HG03103 (cell line): Measurements from ENCODE around the gene TAAR6.
A peak's percentile ranks its signal among the peaks of the same experiment; 100 is the strongest.
"Not testable (repeated sequence)": the region's sequence is repeated elsewhere in the genome, so short reads cannot be mapped to it uniquely, and the experiment has no call there.

Experiments used
- ATAC-seq: cut with Tn5 transposase; IDR thresholded peaks from one replicate; pipeline ENCODE4 v1.9.1; 2021; ENCODE audit warnings: low read depth; ENCODE audit not compliant: unreplicated experiment

TAAR6 gene, protein sequence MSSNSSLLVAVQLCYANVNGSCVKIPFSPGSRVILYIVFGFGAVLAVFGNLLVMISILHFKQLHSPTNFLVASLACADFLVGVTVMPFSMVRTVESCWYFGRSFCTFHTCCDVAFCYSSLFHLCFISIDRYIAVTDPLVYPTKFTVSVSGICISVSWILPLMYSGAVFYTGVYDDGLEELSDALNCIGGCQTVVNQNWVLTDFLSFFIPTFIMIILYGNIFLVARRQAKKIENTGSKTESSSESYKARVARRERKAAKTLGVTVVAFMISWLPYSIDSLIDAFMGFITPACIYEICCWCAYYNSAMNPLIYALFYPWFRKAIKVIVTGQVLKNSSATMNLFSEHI

GRCh38 chr6:132570221-132570777 lies at the start of gene TAAR6:
Gene TAAR6 (plus strand): TSS chr6:132570322. CDS start chr6:132570322, 0 bp downstream.
- ATAC-seq = no peak

GRCh38 chr6:132520953-132521352 lies 49.2 kb upstream of the TAAR6 start:
- ATAC-seq = no peak

GRCh38 chr6:132524646-132525045 lies 45.5 kb upstream of the TAAR6 start:
- ATAC-seq = no peak

DNA sequence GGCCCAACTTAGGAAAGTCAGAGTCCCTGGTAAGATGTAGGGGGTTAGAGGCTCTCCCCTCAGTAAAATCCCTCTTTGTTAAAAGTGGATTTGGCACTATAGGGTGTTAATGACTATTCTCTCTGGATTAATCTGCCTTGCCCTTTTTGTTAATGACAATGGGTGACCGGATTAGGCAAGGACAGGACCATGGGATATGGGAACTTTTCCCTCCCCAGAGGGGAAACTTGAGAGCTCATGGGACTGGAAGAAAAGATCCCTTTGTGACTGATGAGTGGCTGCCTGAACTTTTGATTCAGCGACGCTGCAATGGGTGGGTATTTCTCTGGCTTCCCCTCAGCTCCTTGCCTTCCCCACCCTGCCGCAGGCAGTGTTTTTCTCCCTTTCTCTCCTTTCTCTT lies 44.3 kb upstream of the TAAR6 start:
- no peak for ATAC-seq

GRCh38 chr6:132526461-132526860 lies 43.7 kb upstream of the TAAR6 start:
- ATAC-seq = no peak

- no peak for ATAC-seq
Observed at GRCh38 chr6:132527791-132528190, 42.3 kb upstream of the TAAR6 start.

DNA sequence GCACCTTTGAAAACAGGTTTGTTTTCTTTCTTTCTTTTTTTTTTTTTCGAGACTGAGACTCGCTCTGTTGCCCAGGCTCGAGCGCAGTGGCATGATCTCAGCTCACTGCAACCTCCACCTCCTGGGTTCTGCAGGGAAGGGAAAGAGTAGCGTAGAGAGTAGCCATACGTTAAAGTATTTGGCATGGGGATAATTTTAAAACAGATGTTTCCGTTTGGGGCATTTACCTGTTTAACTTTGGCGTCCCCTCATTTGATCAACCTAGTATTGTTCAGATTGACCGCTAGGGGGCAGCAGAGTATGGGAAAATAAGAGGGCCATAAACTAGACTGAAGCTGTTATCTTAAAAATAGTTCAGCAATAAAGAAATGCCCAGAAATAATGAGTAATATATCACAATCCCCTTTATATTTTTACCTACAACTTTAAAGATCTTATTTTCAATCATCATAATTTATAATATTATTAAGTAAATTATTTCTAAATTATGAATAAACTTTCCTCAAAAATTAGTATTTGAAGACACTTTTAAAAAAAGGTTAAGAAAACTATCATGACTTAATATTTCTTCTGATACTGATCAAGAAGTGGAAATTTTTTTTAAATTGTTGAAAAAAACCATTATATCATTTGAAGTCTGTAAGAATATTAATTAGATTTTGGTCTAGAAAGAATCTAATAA lies 39.7 kb upstream of the TAAR6 start:
- ATAC-seq = peak; percentile 92

DNA sequence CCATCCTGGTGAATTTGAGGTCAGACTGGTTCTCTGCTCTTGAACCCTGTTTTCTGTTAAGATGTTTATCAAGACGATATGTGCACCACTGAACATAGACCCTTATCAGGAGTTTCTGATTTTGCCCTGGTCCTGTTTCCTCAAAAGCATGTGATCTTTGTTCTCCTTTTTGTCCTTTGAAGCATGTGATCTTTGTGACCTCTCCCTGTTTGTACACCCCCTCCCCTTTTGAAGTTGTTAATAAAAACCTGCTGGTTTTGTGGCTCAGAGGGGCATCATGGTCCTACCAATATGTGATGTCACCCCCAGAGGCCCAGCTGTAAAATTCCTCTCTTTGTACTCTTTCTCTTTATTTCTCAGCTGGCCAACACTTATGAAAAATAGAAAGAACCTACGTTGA lies 35.6 kb upstream of the TAAR6 start:
- not testable (repeated sequence) for ATAC-seq

- no peak for ATAC-seq
Observed at GRCh38 chr6:132537145-132537544, 33.0 kb upstream of the TAAR6 start.

- ATAC-seq = no peak
Observed at GRCh38 chr6:132537977-132538376, 32.1 kb upstream of the TAAR6 start, which contains the start of gene TAAR9. Gene TAAR9 (plus strand): TSS chr6:132538277. CDS start chr6:132538290, 13 bp downstream.

DNA sequence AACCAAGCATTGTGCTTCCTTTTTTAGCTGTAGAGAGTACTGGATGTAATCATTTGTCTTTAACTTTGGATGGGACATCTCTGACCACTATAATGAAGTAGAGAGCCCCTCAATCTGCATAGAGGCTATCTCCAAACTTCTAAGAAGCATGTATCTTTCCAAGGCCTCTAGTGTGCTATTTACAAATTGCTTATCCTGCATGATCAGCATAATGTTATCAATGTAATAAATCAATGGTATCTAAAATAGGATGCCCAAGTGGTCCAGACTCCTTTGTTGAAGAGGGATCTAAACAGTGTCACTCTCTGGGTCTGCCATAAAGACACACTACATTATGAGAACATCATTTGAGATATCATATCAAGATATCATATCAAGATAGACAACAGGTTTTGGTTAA lies 25.3 kb upstream of the TAAR6 start:
- no peak for ATAC-seq

DNA sequence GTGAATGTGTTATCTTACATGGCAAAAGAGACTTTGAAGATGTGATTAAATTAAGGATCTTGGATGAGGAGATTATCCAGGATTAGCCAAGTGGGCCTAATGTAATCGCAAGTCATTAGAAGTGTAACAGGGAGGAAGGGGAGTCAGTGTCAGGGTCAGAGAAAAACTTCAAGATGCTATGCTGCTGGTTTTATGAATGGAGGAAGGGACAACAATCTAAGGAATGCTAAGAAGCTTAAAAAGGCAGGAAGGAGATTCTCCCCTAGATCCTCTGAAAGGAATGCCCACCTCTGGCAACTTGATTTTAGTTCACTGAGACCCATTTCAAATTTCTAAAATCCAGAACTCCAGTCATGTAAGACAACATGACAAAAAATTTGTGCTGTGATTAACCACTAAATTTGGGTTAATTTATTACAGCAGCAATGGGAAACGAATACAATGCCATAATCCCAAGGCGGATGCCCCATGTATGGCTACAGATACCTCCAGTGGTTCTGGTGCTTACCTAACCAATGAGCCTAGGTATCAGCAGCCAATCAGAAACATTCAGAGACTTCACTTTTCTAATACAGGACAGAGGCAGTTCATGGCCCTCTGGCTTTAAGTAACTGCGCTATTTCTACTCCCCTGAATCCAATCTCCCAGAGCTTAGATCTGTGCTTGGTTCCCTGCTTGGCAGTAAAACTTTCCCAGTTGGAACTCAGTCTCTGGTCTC lies 21.2 kb upstream of the TAAR6 start:
- no peak for ATAC-seq

GRCh38 chr6:132551214-132551613 lies 18.9 kb upstream of the TAAR6 start:
- no peak for ATAC-seq

- no peak for ATAC-seq
Observed at GRCh38 chr6:132552372-132552771, 17.8 kb upstream of the TAAR6 start, which contains the start of gene TAAR8. Gene TAAR8 (plus strand): TSS chr6:132552672. CDS start chr6:132552693, 21 bp downstream.

- not testable (repeated sequence) for ATAC-seq
Observed at GRCh38 chr6:132560087-132560486, 10.0 kb upstream of the TAAR6 start.

GRCh38 chr6:132566404-132566803 lies 3.7 kb upstream of the TAAR6 start:
- no peak for ATAC-seq

- no peak for ATAC-seq
Observed at GRCh38 chr6:132567566-132567965, 2.6 kb upstream of the TAAR6 start.

GRCh38 chr6:132568611-132569010 lies 1.5 kb upstream of the TAAR6 start:
- no peak for ATAC-seq

DNA sequence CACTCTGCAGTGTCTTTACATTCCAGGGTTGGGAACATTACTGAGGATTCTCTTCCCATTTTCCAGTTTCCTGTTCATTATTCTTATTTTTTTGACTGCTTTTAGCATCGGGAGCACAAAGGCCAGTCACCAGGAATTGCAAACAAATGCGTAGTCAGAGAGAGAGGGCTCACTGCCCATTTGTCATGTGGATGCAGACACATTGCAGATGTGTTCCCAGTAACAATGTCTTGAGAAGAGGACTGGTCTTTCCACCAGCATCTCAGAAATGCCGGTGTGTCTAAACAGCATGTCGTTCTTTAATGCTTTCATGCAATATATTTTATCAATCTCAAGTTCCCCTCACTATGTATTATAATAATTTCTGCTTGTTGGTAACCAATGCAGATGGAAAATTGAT lies 952 bp upstream of the TAAR6 start:
- ATAC-seq = no peak

DNA sequence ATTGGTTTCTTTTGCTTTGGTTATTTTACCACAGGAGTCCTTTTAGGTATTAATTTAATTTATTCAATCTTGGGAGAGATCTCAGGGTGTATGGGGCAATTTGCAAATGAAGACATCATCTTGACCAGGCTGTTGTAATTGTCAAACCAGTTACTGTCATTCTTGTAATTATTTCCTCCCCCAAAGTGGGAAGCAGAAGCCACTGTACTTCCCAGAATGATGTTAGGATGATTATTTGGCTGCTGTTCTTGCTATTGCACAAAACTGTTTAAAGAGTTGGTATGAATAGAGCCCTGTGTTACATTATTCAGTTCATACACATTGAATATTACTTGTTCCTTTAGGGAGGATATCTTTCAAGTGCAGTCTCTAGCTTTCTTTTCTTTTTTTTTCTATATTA lies 1.7 kb downstream of the TAAR6 start:
- ATAC-seq = no peak

DNA sequence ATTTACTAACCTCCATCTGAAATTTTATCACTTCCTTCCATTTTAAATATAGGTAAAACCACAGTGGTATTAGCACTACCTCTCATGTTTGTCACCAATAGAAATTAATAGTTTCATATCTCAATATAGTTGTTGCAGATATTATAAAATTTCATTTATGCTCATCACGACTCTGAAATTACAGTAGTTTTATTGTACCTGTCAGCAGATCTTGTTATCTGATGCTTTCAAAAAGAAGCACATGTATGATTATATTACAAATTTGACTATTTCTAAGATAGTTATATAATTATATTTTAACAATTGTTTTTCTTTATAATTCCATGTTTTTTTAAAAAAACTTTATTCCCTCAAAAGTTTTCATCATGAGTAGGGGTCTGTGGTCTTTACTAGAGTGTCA lies 14.6 kb downstream of the TAAR6 start:
- ATAC-seq = no peak
